Right forelimb (tissue), 1 donor: Measurements from ENCODE around the gene SF1.

Experiments used
- DNase-seq: peaks from one replicate; pipeline ENCODE4 v3.0.0-alpha.2; 2018

The SF1 gene

DNA sequence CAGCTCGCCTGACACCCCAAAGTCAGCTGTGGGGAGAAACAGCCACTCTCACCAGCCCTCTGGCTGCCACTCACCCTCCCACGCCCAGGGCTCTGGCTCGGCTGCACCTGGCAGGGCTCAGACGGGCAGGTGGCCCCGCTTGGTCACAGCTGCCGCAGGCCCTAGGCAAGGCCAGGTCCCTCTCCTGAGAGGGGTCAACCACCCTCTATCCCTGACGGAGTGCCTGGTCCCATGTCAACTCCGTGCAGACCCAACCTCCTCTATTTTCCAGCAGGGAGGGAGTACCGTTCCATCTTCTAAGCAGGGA lies 22.8 kb upstream of the SF1 start:
- DNase-seq = no peak

DNA sequence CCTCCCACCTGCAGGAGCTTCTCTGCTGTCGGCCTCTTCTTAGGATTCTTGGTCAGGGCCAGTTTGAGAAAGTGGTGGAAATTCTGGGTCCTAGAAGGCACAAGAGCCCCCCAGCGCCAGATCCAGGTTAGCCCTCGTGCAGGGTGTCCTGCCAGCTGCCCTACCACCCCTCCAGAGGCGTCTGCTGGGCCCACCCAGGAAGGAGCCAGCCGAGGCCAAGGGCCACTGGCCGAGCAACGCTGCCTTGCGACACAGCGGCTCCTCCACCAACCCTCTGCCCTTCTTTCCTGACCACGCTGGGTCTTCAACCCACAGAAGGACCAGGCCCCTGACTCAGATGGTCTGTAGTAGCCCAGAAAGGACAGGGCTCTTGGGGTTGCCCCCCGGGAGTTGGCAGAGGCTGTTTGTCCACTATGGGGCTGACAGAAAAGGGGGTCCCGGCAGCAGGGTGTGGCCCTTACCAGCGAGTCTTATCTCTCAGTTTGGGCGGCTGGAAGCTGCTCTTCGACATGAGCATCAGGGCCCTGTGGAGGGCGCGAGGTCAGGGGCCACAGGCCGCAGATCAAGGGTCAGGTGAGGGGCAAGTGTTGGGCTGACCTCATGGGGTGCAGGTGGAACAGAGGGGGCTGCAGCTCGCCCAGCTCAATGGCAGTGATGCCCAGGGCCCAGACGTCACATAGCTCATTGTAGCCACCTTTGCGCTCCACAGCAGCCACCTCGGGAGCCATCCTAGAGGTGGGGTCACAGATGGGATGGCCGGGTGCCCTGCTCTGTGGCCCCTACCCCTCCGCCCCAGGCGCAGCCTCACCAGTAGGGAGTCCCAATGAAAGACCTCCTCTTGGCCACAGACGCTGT lies 22.2 kb upstream of the SF1 start:
- peak; percentile 38 for DNase-seq

DNA sequence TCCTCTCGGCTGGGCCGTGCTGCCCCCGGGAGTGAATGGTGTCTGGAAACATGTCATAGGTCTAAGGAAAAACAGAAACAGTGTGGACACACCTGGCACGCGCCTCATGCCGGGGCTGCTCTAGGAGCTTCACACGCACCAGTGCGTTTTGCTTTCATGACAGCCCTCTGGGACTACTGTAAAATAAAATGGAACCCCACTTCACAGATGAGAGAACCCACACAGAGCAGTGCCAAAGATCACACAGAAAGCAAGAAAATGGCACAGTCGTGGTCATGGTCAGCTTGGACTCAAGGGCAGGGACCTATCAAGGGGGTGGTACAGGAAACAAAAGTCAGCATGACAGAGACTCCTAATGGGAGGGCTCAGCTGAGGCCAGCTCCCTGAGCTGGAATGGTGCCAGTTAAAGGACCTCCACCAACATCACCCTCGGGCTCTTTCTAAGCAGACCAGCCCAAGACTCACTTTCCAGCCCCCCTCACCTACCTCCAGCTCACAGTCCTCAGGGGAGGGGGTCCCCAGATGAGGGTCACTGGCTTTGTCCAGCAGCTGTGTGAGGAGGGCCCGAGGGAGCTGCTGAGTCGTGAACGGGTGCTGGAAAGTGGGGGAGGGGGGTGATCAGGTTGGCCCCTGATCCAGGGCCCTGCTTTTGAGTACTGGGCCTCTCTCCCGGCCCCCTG lies 21.4 kb upstream of the SF1 start:
- peak; percentile 46 for DNase-seq

DNA sequence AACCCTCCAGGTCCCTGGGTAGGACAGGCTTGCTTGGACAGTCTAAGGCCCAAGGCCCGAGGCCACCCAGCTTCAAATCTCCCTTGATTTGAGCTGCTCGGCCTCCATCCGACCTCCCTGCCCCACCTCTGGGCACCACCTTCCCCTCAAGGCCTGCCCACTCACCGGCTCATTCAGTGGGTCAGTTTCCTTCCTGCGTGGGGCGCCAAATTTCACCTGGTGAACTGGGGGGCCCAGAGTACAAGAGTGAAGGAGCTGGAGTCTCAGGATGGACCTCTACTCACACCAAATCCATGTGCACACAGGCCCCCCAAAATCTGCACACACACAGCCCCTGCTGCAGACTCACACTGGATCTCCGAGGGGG lies 20.9 kb upstream of the SF1 start:
- DNase-seq = no peak

DNA sequence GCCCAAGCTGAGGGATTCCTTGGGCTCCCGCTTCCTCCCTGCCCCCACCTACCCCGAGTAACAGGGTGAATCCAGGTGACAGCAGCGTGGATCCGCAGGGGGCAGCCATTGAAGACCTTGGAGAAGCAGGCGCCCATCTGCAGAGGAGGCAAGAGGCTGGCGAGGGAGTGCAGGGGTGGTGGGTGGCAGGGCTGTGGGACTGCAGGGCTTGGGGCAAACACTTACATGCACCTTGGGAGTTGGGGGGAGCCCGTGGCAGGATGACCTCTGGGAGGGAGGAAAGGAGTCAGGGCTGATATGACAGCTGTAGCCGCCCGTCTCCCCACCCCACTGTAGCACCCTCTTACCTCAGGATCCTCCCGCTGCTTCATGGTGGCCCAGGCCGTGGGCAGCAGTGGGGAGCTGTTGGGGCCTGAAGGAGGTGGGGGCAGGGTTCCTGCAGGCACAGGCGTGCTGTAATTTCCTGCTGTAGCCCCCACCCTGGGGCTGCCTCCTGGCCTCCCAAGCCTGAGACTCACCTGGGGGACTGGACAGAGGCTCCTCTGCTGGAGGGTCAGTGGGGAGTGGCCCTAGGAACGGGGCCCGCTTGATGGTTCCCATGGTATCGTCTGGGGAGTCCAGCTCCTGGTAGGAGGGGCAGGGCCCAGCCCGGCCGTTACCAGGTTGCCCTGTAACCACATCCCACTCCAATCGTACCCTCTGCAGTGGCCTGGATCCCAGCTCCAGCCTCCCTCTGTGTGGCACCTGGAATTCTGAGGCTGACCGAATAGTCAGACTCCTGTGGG lies 18.6 kb upstream of the SF1 start:
- no peak for DNase-seq

DNA sequence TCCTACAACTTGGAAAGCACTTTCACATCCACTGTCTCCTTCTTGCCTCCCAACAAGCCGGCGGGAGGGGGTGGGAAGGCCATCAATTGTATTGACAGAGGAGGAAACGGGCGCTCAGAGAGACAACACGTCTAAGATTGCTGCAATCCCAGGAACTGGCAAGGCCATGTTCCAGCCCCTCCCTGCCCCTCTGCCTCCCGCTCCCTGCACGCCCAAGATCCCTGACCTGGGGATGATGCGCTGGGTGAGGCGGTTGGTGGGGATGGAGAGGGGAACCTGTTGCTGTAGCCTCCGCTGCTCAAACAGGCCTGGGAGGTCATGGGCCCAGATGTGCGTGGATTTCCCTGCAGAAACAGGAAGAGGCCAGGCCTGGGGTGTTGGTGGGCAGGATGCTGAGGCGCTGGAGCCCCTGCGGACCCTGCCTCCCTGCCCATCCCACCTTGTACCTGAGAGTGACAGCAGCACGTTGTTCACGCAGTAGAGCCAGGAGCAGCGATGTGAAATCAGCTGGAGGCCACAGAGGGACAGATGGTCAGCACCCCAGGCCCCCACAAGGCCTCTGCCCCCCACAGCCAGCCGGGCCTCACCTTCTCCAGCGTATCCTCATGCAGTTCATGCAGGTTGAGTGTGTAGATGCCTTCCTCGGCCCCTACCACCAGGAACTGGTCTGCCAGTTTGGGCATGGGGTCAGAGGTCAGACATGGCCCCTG lies 17.9 kb upstream of the SF1 start:
- DNase-seq = no peak

DNA sequence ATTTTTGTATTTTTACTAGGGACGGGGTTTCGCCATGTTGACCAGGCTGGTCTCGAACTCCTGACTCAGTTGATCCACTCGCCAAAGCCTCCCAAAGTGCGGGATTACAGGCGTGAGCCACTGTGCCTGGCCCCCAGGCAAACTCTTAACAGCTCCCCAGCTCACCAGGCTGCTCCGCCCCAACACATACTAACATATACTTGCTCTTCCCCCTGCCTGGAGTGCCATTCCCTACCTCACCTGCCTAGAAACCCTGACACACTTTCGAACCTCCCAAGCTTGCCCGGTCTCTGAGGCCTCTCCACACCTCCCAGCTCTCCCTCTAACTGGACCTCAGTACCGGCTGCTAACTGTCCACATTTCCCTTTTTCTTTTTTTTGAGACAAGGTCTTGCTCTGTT lies 16.2 kb upstream of the SF1 start:
- DNase-seq = no peak

DNA sequence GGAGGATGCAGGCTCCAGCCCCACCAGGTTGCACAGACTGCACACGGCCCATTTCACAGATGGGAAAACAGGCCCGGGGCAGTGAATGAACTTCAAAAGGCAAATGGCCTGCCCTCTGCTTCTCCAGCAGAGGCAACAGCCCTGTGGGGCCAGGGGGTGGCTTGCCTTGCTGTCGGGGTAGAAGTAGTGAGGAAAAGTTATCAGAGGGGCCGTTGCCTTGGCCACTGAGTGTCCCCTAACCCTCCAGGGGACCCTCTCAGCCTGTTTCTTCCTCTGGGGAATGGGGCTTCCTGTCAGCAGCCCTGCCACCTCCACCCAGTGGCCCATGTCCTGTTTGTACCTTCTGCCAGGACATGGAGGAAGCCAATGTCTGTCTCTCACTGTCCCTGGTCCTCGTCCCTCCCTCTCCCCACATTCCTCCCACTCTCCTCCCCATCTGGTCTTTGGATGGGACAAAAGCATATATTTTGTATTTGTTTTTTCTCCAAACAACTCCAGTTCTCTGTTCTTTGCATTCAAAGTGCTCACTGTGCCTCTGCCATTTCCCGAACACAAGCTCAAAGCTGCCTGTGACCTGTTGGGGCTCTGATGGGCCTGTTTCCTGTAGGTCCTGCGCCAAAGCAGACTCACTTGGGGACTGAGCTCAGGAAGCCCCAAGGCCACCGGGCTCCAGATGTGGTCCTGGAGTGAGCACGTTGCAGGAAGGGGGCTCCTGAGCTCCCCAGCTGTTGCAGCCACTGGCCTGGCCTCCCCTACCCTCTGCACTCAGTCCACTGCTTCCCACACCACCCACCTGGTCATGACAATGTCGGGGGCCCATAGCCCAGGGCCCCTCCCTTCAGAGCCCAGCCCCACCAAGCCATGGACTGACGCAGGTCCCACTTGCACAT lies 15.2 kb upstream of the SF1 start:
- peak; percentile 68 for DNase-seq

DNA sequence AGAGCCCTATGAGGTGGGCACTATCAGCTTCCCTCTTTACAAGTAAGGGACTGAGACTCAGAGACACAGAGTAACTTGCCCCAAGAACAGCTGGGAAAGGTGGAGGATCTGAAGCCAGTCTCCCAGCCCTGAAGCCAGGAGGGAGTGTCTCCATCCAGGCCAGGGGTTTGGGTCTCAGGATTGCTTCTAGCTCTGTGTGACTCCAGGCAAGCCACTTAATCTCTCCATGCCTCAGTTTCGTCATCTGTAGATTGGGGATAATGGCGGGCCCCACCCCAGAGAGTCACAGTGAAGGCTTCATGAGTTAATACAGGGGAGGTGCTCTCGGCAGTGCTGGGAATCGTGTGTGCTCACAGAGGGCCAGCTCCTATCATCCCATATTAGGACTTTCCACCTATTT lies 14.1 kb upstream of the SF1 start:
- DNase-seq = no peak

DNA sequence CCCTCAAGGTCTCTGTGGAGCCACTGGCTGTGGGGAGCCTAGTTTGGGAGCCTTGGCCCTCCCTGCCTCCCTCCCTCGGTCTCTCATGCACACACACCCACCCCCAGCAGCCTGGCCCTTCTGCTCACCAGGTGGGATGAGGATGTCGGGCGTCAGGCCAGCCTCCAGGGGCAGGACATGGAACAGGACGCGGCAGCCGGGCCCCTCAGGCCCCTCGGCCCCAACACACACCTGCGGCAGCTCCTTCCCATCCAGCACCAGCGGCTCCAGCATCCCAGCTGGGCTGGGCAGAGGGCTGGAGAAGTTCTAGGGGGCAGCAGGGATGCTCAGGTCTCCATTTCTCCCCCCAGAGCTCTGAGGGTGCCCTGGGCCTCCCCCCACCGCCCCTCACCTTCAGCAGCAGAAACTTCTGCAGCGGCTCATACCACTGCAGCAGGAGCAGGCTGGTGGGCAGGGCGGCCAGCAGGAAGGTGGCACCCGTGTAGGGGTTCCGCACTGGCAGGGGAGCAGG lies 13.5 kb upstream of the SF1 start:
- no peak for DNase-seq

DNA sequence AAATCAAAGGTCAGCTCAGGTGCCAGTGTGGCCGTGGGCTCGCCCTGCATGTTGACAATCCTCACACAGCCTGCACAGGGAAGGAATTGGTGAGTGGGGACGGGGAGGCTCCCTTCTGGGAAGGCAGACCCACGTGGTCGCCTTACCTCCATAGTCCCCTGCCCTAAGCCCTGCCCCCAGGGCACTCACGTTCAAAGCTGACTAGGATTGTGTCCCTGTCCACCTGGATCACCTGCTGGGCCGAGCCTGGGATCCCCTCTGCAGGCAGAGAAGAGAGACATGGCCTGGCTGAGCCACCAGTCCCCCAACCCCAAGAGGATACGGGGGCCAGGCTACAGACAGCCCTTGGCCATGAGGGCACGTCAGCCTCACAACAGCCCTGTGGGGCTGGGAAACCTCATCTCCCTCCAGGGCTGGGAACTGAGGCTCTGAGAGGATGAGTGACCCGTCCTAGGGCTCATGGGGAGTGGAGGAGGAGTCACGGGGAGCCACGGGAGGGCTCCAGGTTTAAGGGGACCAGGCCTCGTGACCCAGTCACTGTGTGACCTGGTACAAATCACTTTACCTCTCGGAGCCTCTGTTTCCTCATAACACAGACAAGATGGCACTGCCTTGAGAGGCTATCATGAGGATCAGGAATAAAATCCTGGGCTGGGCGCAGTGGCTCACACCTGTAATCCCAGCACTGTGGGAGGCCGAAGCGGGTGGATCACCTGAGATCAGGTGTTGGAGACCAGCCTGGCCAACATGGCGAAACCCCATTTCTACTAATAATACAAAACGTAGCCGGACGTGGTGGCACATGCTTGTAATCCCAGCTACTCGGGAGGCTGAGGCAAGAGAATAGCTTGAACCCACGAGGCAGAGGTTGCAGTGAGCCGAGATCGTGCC lies 12.1 kb upstream of the SF1 start:
- no peak for DNase-seq

DNA sequence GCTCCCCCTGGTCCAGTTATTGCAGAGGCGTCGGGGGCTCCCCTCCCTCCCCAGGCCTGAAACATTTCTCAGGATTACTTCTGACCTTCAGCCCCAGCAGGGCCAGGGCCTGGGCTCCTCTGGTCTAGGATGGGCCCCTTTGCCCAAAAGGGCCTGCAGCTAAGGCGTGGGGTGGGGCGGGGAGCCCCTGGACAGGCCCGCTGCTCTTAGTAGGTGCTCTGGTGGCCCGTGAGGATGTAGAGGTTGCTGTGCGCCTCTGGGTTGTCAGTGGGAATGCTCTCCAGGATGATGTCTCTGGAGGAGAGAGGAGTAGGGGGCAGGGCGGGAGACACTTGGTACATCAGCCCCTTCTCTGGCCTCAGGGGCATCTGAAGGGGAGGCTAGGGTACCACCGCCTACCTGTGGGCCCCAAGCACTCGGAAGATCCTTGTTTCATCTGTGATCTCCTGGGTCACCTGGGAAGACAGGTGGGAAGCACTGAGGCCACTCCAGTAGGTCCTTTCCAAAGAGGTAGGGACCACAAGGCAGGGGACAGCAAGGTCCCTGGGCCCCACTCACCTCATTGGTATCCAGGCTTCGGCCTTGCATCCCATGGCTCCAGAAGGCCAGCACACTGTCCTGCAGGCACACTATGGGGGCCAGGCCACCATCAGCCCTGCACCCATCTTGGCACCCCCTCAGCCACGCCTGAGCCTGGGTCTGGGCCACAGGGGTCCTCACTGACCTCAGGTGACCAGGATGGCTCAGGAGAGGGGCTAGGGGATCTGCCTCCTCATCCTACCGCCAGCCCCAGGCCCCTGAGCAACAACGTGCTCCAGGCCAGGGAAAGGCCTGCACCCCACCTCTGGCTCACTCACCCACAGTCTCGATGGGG lies 11.2 kb upstream of the SF1 start:
- no peak for DNase-seq

DNA sequence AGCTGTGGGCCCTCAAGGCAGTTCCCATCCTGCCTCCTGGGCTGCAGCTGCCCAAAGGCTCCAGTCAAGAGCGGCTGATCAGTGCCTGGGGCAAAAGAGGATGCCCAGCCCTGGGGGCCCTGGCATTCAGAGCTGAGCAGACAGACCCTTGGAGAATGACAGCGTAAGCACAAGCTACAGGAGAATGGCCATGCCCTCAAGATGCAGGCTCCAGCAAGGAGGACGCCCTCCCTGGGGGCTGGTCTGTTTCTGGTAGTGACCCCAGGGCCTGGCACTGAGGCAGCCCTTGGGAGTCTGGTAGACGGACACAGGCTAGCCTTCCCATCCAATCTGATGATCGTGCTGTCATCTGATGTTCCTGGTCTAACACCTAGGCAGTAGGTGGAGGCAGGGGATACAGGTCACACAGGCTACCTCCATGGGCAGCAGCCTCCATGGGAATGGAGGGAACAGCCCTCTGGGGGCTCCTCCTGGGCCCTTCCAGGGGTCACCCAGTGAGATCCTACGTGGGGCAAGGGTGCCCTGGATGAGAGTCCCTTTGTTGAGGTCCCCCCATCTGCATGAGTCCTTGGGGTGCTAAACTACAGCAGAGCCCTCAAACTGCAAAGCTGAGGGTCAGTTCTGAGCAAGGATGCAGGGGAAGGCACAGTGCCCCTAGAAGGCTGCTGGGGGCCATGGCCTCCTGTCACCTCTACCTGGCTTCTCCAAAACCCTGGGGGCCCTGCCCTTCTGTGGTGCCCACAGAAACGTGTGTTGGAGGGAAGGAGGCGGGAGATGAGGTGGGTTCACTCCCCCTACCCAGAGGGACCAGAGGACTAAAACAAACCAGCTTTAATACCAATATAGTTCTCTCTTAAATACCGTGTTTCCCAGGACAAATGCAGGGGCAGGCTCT lies 10.2 kb upstream of the SF1 start:
- DNase-seq = no peak

DNA sequence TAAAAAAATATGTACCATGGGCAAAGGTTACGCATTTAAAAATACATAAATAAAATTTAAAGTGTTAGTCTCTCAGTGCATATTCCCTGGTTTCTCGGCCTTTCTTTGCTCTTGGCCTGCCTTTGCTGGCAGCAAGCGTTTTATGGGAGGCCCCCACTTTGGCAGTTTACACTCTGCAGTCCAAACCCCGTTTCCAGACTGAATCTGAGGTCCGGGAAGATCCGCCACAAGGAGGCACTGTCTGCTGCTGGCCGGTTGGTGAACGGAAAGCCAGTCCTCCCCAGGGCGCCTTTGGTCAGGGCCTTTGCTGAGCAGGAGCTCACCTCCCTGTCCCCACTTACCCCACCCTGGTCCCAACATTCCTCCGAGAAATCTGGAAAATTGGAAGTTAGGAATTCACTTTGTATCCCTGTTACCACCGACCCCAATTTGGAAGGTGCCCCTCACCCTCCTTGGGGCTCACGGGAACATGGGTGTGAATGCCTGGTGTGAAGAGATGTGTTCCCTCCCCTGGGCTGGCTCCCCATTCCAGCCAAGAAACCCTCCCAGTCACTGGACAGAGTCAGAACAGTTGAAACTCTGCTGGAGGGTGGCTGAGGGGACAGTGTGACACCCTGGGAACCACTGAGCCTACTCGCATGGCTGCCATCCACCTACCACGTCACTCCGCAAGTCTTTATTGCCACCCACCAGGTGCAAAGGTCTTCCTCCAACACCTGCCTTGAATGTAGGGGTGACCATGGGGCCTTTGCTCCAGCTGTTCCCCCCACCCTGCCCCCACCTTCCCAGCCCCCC lies 9.4 kb upstream of the SF1 start:
- DNase-seq = no peak

DNA sequence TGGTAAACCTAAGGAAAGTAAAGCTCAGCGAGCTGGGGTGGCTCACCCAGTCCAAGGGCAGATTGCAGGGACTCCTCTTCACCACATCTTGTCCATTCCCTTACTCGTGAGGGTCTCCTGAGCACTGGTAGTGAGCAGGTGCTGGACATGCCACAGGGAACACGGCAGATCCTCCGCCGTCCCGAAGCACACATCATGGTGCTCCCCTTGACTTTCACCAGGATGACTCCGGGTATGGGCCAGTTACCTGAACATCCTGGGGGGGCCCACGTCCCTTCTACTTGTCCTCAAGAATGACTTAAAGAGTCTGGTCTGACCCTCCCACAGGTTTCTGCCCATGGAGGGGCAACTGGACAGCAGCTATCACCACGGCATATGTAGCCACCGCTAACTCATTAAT lies 8.0 kb upstream of the SF1 start:
- DNase-seq = no peak

DNA sequence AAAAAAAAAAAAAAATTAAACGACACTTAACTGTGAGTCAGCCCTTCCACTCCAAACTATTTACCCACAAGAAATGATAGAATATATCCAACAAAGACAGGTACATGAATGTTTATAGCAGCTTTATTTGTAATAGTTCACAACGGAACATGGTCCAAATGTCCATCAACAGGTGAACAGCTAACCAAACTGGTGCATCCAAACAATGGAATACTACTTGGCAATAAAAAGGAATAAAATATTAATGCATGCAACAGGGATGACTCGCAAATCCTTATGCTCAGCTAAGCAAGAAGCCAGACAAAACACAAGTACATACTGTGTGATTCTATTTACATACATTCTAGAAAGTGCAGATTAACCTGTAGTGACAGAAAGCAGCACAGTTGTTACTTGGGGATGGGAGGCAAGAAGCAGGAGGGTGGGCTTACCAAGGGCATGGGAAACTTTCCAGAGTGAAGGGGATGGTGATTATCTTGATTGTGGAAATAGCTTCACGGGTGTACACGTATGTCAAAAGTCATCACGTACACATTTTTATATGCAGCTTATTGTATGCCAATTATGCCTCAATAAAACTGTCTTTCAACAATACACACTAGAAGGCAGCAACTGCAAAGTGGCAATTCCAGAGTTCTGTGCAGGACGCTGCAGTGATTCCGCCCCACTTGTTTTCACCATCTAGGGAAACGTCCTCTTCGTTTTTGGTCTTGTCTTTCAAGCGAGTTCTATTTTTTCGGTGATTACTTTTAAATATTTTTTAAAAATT lies 6.7 kb upstream of the SF1 start:
- DNase-seq = no peak

DNA sequence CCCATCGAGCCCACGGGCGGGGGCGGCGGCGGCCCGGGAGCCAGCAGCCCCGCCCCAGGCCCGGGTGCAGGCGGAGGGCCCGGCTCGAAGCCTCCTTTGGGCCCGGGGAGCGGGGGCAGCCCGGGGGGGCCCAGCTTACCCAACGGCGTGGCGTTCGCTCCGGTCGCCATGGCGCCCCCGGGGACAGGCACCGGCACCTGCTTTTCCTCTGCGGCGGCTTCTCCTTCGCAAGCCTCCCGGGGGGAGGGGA lies 194 bp downstream of the SF1 start:
- no peak for DNase-seq
